Retinal pigment epithelial cell (primary cell): ENCODE data around the gene SRGAP1.
"Not testable (repeated sequence)": the region's sequence is repeated elsewhere in the genome, so short reads cannot be mapped to it uniquely, and the experiment has no call there.

Source experiments
- DNase-seq: peaks from one replicate; pipeline ENCODE4 v3.0.0-alpha.2; 2010; ENCODE audit warnings: low read depth
- H3K4me3 ChIP-seq: 2 replicates; pipeline ENCODE4 v1.5.1; 2011; ENCODE audit warnings: mild to moderate bottlenecking, low read length, control low read depth, moderate library complexity
- TF ChIP-seq, protein P1 (sequence below): conservative IDR thresholded peaks from 2 replicates; pipeline ENCODE4 v1.5.1; 2011; ENCODE audit warnings: low read depth, low read length, control low read depth, inconsistent platforms

SRGAP1 gene

DNA sequence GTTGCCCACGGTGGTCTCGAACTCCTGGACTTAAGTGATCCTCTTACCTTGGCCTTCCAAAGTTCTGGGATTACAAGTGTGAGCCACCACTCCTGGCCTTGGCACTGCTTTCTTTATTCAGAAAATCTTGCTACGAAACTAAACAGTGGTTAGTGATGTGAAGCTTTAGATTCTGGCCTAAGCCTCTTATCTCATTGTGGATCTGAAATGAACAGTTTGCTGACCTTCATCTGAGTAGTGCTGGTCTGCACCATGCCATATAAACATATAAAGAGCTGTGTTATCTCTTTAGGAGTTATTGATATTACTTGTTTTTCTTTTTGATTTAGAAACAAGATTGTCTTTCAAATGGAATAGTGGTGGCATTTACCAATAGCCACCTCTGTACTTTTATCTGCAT is 22.6 kb downstream of the SRGAP1 start:
- no peak for DNase-seq
- TF ChIP-seq, protein P1, sequence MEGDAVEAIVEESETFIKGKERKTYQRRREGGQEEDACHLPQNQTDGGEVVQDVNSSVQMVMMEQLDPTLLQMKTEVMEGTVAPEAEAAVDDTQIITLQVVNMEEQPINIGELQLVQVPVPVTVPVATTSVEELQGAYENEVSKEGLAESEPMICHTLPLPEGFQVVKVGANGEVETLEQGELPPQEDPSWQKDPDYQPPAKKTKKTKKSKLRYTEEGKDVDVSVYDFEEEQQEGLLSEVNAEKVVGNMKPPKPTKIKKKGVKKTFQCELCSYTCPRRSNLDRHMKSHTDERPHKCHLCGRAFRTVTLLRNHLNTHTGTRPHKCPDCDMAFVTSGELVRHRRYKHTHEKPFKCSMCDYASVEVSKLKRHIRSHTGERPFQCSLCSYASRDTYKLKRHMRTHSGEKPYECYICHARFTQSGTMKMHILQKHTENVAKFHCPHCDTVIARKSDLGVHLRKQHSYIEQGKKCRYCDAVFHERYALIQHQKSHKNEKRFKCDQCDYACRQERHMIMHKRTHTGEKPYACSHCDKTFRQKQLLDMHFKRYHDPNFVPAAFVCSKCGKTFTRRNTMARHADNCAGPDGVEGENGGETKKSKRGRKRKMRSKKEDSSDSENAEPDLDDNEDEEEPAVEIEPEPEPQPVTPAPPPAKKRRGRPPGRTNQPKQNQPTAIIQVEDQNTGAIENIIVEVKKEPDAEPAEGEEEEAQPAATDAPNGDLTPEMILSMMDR = no peak
- H3K4me3 ChIP-seq = no peak overlapping the region

DNA sequence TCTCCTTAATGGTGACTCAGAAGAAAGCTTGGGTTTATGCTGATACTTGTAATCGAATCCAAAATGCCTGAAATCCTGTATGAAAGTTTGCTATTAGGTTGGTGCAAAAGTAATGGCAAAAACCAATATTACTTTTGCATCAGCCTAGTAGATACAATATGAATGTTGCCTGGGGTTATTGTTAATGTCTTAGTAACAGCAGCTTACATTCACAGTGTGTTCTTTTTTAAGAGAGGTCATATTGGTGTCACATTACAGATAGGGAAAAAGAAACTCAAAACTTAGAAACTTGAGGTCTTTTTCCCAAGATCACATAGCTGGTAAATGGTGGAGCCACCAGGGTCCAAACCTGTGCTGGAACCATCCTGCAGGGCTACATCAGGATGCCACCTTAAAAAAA is 25.2 kb downstream of the SRGAP1 start:
- DNase-seq = no peak
- H3K4me3 ChIP-seq = no peak overlapping the region
- TF ChIP-seq, protein P1 = no peak

- H3K4me3 ChIP-seq = no peak overlapping the region
- no peak for DNase-seq
- TF ChIP-seq, protein P1 = no peak
Observed at GRCh38 chr12:63870838-63871237, 26.3 kb downstream of the SRGAP1 start.

GRCh38 chr12:63874897-63875480 is 30.5 kb downstream of the SRGAP1 start:
- TF ChIP-seq, protein P1 = no peak
- no peak overlapping the region for H3K4me3 ChIP-seq
- no peak for DNase-seq

DNA sequence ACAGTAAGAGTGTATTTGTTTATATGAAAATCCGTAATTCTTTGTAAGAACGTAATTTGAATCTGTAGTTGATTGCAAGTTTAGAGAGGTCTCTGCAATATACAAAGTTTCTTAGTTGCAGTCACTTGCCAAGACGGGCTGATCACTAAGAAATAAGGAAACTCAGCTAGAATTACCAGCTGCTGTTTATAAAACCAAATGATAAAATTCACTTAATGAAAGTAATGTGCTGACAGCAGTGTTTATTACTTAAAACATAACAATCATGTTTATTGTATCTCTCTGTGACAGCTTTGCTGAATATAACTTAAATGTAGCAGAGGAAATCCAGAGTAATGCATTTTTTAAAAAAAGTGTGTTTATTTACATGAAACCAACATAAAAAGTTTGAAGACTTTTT is 31.2 kb downstream of the SRGAP1 start:
- no peak for DNase-seq
- no peak overlapping the region for H3K4me3 ChIP-seq
- TF ChIP-seq, protein P1 = no peak

- H3K4me3 ChIP-seq = no peak overlapping the region
- TF ChIP-seq, protein P1 = no peak
- DNase-seq = no peak
Observed at GRCh38 chr12:63876980-63877379, 32.5 kb downstream of the SRGAP1 start.

- H3K4me3 ChIP-seq = no peak overlapping the region
- TF ChIP-seq, protein P1 = no peak
- no peak for DNase-seq
Observed at GRCh38 chr12:63877693-63878092, 33.2 kb downstream of the SRGAP1 start.

- not testable (repeated sequence) for H3K4me3 ChIP-seq, DNase-seq
Observed at GRCh38 chr12:63880235-63880634, 35.7 kb downstream of the SRGAP1 start.
